Retinal pigment epithelial cell (primary cell): ENCODE results near the gene OBSL1.

Experiments used
- DNase-seq: peaks from one replicate; pipeline ENCODE4 v3.0.0-alpha.2; 2010; ENCODE audit warnings: low read depth
- H3K4me3 ChIP-seq: 2 replicates; pipeline ENCODE4 v1.5.1; 2011; ENCODE audit warnings: mild to moderate bottlenecking, low read length, control low read depth, moderate library complexity
- CTCF ChIP-seq: conservative IDR thresholded peaks from 2 replicates; pipeline ENCODE4 v1.5.1; 2011; ENCODE audit warnings: low read depth, low read length, control low read depth, inconsistent platforms

Gene OBSL1

GRCh38 chr2:219553463-219553963, 17.8 kb downstream of the OBSL1 start:
- TF ChIP-seq CTCF = no peak
- no peak for DNase-seq
- H3K4me3 ChIP-seq = no peak overlapping the region

GRCh38 chr2:219553168-219553417, 18.2 kb downstream of the OBSL1 start:
- no peak for DNase-seq
- no peak for TF ChIP-seq CTCF
- H3K4me3 ChIP-seq = peak overlapping the region; percentile 69

- H3K4me3 ChIP-seq = peak overlapping the region; percentile 69
- no peak for DNase-seq
- TF ChIP-seq CTCF = no peak
These were observed 18.8 kb downstream of the OBSL1 start for GRCh38 chr2:219552382-219553167.

- no peak for TF ChIP-seq CTCF
- H3K4me3 ChIP-seq = peak overlapping the region; percentile 69
- no peak for DNase-seq
These were observed 19.6 kb downstream of the OBSL1 start for GRCh38 chr2:219551441-219552381.

GRCh38 chr2:219549619-219550018, 21.7 kb downstream of the OBSL1 start:
- no peak for DNase-seq
- no peak for TF ChIP-seq CTCF
- H3K4me3 ChIP-seq = no peak overlapping the region

GRCh38 chr2:219548990-219549389, 22.3 kb downstream of the OBSL1 start:
- no peak for TF ChIP-seq CTCF
- no peak for DNase-seq
- H3K4me3 ChIP-seq = no peak overlapping the region
